Esophagus muscularis mucosa (tissue), 4 donors: ENCODE measurements around the gene ACSF2. TPM values are rescaled to one million over a fixed set of nuclear protein-coding genes. Genes with fewer than 3 reads are reported as not detected.

Experiments
- DNase-seq: peaks from one replicate; pipeline ENCODE4 v3.0.0-alpha.2; 2017; ENCODE audit errors: extremely low spot score
- H3K27ac ChIP-seq, 4 donors: fragments of 200-600 bp; sonication (generic); replicated peaks in 1 of 4; 1 replicate in 3 of 4; 2 replicates in 1 of 4; pipeline ENCODE4 v1.5.1; 2016 to 2019; ENCODE audit warnings: mild to moderate bottlenecking in 1 of 4
- H3K27me3 ChIP-seq, 4 donors: fragments of 200-600 bp; sonication (generic); one replicate each; pipeline versions ENCODE4 v1.5.1 to v1.6.0; 2016 to 2019
- H3K36me3 ChIP-seq, 4 donors: fragments of 200-600 bp; sonication (generic); one replicate each; pipeline ENCODE4 v1.5.1; 2016 to 2019
- H3K4me1 ChIP-seq, 4 donors: fragments of 200-600 bp; sonication (generic); one replicate each; pipeline ENCODE4 v1.5.1; 2016 to 2019
- H3K4me3 ChIP-seq, 4 donors: fragments of 200-600 bp; sonication (generic); 1 replicate in 2 of 4; 2 replicates in 2 of 4; pipeline ENCODE4 v1.5.1; 2016 to 2019; ENCODE audit warnings: mild to moderate bottlenecking in 4 of 4, moderate library complexity in 1 of 4
- H3K9me3 ChIP-seq, 4 donors: fragments of 200-600 bp; sonication (generic); 1 replicate in 3 of 4; 2 replicates in 1 of 4; pipeline ENCODE4 v1.5.1; 2016 to 2019
- CTCF ChIP-seq, 3 experiments: fragments of 200-600 bp in 2 of 3; fragments of 450-650 bp in 1 of 3; sonication (generic) in 2 of 3; IDR thresholded peaks; one replicate each; pipeline ENCODE4 v1.5.1; 2017 to 2019; ENCODE audit warnings: antibody characterized with exemption in 3 of 3, mild to moderate bottlenecking in 2 of 3, moderate library complexity in 1 of 3
- EP300 ChIP-seq: sonication (generic); formaldehyde crosslinking; IDR thresholded peaks from one replicate; pipeline ENCODE4 v1.6.1; 2017; ENCODE audit warnings: antibody characterized with exemption
- POLR2A ChIP-seq: fragments of 450-650 bp; IDR thresholded peaks from one replicate; pipeline ENCODE4 v1.6.1; 2017; ENCODE audit warnings: antibody characterized with exemption, moderate library complexity, mild to moderate bottlenecking, low read depth
- POLR2AphosphoS5 ChIP-seq, 2 donors: sonication (generic); formaldehyde crosslinking; IDR thresholded peaks; one replicate each; pipeline ENCODE4 v1.6.1; 2017; ENCODE audit warnings: antibody characterized with exemption in 2 of 2
- WGBS: methylation state at CpG from one replicate; pipeline ENCODE4 v1.1.5; 2018; 5-methylcytosine and 5-hydroxymethylcytosine counted together
- intact Hi-C: fragments of 100-400 bp; cut with DNase I; formaldehyde crosslinking; loops from one replicate; pipeline ENCODE4 v1.15.1; 2023
- total RNA-seq, 4 donors: library from RNA; depleted of rRNA; stranded (reverse); fragments of >200 nt; gene quantifications; one replicate each; pipeline versions ENCODE4 v1.1.0 to v1.2.1, GENCODE V29; 2016

The ACSF2 gene
- total RNA-seq, 4 donors from 2014 or later, result 6.0 to 9.6 (median 8.1) TPM

DNA sequence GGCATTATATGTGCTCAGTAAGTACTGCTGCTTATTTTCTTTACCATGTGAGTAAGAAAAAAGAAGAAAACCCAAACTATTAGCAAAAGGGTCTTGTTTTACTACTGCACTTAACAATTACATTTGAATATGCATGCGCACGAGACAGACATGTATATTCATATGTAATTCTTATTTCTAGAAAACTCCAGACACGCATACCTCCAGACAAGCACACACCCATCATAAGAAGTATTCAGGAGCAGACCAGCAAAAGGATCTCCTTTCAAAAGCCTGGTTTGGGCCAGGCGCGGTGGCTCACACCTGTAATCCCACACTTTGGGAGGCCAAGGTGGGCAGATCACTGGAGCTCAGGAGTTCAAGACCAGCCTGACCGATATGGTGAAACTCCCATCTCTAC is 36.5 kb upstream of the ACSF2 start:
- H3K36me3 ChIP-seq, result peaks cover 90 to 100% (median 99%) of the 10 kb centered on the region in 4 donors
- H3K4me3 ChIP-seq, result no peak overlapping the region
- peaks cover 0 to 5% (median 2%) of the 10 kb centered on the region in 4 donors for H3K4me1 ChIP-seq
- no peak overlapping the region for H3K27ac ChIP-seq
- no peak for TF ChIP-seq POLR2A
- TF ChIP-seq CTCF (IDR thresholded peaks at IDR 0.05), result no peak
- TF ChIP-seq POLR2AphosphoS5 (IDR thresholded peaks at IDR 0.05), result no peak
- TF ChIP-seq EP300, result no peak
- WGBS, result 94% methylated on average over 6 of the region's 6 CpGs
- DNase-seq, result no peak
- intact Hi-C loops, result no loop called here
- no peaks in the 10 kb centered on the region for H3K9me3 ChIP-seq
- H3K27me3 ChIP-seq, result no peaks in the 10 kb centered on the region

- no peak for DNase-seq
- Histone ChIP-seq H3K36me3 (peaks cover 61 to 77% (median 75%) of the 10 kb centered on the region in 4 donors), H3K27ac (no peak overlapping the region), H3K9me3 (no peaks in the 10 kb centered on the region), H3K4me3 (no peak overlapping the region), H3K4me1 (peaks cover 19 to 31% (median 26%) of the 10 kb centered on the region in 4 donors), H3K27me3 (no peaks in the 10 kb centered on the region)
- intact Hi-C loops, result no loop called here
- WGBS, result 80% methylated on average over 5 of the region's 6 CpGs
- no peak for TF ChIP-seq POLR2A
- no peak for TF ChIP-seq CTCF (IDR thresholded peaks at IDR 0.05)
- no peak for TF ChIP-seq EP300
- TF ChIP-seq POLR2AphosphoS5 (IDR thresholded peaks at IDR 0.05), result no peak
Measured at GRCh38 chr17:50392621-50393020, 33.4 kb upstream of the ACSF2 start.

DNA sequence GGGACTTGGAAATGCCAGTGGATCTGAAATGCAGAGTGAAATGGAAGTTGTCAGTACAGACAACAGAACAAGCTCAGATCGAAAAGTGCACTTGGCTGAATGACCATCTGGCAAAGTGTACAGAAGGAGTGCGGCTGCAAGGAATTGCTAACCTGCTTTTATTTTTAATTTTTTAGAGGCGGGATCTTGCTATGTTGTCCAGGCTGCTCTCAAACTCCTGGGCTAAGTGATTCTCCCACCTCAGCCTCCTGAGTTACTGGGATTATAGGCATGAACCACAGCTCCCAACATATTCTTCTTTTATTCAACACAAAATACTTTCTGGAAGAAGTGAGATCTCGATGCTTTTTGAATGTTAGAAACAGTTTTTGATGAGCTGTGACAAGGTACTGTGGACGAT is 32.3 kb upstream of the ACSF2 start:
- 87% methylated on average over 5 of the region's 5 CpGs for WGBS
- Histone ChIP-seq H3K4me1 (peaks cover 19 to 36% (median 30%) of the 10 kb centered on the region in 4 donors), H3K36me3 (peaks cover 50 to 66% (median 64%) of the 10 kb centered on the region in 4 donors), H3K27ac (no peak overlapping the region), H3K4me3 (no peak overlapping the region), H3K27me3 (no peaks in the 10 kb centered on the region), H3K9me3 (no peaks in the 10 kb centered on the region)
- intact Hi-C loops, result no loop called here
- no peak for DNase-seq
- TF ChIP-seq POLR2AphosphoS5 (IDR thresholded peaks at IDR 0.05) (no peak), EP300 (no peak)

DNA sequence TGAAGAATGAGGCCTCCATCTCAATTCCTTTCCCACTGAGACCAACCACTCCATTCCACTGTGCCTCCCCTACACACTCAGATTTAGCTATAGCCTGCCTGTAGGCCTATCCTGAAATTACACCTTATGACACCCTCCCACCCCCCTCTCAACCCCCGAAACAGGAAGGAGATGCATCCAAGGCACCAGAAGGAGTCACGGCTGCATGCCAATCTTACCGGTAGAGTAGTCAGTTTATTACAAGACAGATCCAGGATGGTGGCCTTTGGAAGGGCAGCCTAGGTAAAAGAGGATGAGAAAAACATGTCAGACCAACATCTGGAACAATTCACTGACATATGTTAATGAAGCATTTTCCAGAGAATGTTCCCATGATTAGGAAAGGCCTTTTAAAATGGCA is 31.3 kb upstream of the ACSF2 start:
- peaks cover 45 to 56% (median 54%) of the 10 kb centered on the region in 4 donors for H3K36me3 ChIP-seq
- H3K9me3 ChIP-seq, result no peaks in the 10 kb centered on the region
- H3K27me3 ChIP-seq, result no peaks in the 10 kb centered on the region
- DNase-seq, result no peak
- H3K4me1 ChIP-seq, result peaks cover 19 to 36% (median 30%) of the 10 kb centered on the region in 4 donors
- 21% methylated on average over 3 of the region's 3 CpGs for WGBS
- no peak overlapping the region for H3K27ac ChIP-seq
- no peak for TF ChIP-seq POLR2A
- TF ChIP-seq EP300, result no peak
- no peak for TF ChIP-seq CTCF (IDR thresholded peaks at IDR 0.05)
- no peak for TF ChIP-seq POLR2AphosphoS5 (IDR thresholded peaks at IDR 0.05)
- H3K4me3 ChIP-seq, result no peak overlapping the region
- intact Hi-C loops, result no loop called here

DNA sequence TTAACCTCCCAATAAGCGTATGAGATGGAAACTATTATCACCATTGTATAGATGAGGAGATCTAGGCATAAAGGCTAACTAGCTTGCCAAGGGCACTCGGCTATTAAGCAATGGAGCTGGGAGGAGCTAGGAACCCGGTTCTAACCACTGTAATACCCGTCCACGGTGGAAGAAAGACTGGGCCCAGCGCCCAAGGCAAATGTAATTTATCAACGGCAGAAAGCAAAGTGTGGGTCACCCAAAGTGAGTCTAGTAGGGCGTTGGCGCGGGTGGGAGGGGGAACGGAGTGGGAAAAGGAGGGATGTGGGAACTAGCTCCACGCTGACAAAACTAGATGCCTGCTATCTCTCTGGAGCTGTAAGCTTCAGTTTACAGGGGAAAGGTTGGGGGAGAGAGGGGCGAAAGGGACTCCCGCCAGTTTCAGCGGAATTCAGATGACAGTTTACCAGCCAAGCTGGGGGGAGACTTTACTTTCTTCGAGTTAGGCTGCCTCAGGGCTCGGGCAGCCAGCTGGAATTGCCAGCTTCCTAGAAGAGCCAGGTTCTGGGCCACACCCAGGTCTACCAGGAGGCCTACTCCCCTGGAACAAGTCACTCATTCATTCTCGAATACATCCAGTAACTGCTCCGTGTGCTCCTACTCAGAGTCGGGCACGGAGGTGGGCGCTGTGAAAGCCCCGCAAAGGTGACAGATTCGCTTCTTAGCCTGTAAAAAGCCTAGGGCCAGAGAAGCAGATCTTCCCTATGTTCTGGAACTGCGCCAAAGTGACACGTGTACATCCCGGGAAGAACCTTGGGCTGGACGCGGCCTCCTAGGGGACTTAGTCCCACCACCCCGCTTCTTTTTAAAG is 29.5 kb upstream of the ACSF2 start:
- Histone ChIP-seq H3K36me3 (peaks cover 31 to 40% (median 37%) of the 10 kb centered on the region in 4 donors), H3K9me3 (no peaks in the 10 kb centered on the region), H3K4me1 (peaks cover 19 to 36% (median 30%) of the 10 kb centered on the region in 4 donors), H3K27ac (peak overlapping the region; percentile 74 to 86 (median 82)), H3K27me3 (no peaks in the 10 kb centered on the region), H3K4me3 (peak overlapping the region; percentile 81 to 87 (median 84))
- 4% methylated on average over 29 of the region's 30 CpGs for WGBS
- TF ChIP-seq EP300 (no peak), POLR2A (no peak), CTCF (IDR thresholded peaks at IDR 0.05) (no peak), POLR2AphosphoS5 (IDR thresholded peaks at IDR 0.05) (no peak)
- intact Hi-C loops, result no loop called here
- DNase-seq, result no peak
